OCI-LY7 (cell line): ENCODE data around the gene STRA8.

Experiments
- CTCF ChIP-seq: fragments of 200-600 bp; sonication (generic); conservative IDR thresholded peaks from 2 replicates; pipeline ENCODE4 v1.5.1; 2014; ENCODE audit warnings: mild to moderate bottlenecking, antibody characterized with exemption, low read length, moderate library complexity, mixed read lengths
- EZH2phosphoT487 ChIP-seq: fragments of 200-600 bp; sonication (generic); IDR thresholded peaks from 2 replicates; pipeline ENCODE4 v1.6.1; 2018; ENCODE audit warnings: low read depth, borderline replicate concordance, mild to moderate bottlenecking, mixed run types, antibody characterized with exemption, low read length, moderate library complexity, mixed read lengths

- no peak for TF ChIP-seq CTCF
- TF ChIP-seq EZH2phosphoT487, result no peak
Measured at GRCh38 chr7:135185471-135186260, 48.0 kb upstream of the STRA8 start.
